Lung microvascular endothelial cell (primary cell): ENCODE data around the gene RGS6. TPM values are rescaled to one million over a fixed set of nuclear protein-coding genes. Genes with fewer than 3 reads are reported as not detected.

Experiments used
- DNase-seq, 2 donors: peaks; one replicate each; pipeline versions ENCODE4 v3.0.0 to v3.0.0-alpha.2; 2010; ENCODE audit warnings: low read depth in 2 of 2
- total RNA-seq: library from RNA; depleted of rRNA; stranded (reverse); fragments of >200 nt; gene quantifications from 2 replicates; pipeline ENCODE4 v1.2.1, GENCODE V29; 2014

The RGS6 gene
- total RNA-seq, 1 donor from 2014 or later: not detected

DNA sequence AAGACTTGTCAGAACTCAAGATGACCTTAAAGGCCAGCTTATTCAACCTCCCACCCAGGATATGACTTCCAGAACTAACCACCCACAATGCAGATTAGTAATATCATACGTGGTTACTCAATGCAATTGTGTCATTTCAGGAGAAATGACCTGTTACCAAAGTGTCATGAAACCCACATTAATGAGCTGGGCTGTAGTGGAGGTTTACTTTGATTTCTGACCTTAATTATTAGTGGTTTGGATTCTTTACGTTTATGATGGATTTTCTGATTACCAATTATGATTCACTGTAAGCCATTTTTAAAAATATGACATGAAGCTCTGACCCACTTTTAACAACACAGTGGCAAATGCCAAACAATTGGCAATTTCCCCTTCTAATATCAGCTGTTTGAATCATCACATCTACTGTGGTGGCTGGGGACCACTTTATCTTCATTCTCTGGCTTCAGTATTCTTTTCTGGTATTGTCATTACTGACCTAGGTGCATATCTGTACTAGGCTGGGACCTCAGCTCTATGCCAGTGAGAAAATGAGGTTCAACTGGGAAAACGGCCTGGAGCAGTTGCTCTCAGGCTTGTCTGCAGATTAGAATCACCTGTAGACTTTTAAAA is 223.3 kb downstream of the RGS6 start:
- DNase-seq: no peak

DNA sequence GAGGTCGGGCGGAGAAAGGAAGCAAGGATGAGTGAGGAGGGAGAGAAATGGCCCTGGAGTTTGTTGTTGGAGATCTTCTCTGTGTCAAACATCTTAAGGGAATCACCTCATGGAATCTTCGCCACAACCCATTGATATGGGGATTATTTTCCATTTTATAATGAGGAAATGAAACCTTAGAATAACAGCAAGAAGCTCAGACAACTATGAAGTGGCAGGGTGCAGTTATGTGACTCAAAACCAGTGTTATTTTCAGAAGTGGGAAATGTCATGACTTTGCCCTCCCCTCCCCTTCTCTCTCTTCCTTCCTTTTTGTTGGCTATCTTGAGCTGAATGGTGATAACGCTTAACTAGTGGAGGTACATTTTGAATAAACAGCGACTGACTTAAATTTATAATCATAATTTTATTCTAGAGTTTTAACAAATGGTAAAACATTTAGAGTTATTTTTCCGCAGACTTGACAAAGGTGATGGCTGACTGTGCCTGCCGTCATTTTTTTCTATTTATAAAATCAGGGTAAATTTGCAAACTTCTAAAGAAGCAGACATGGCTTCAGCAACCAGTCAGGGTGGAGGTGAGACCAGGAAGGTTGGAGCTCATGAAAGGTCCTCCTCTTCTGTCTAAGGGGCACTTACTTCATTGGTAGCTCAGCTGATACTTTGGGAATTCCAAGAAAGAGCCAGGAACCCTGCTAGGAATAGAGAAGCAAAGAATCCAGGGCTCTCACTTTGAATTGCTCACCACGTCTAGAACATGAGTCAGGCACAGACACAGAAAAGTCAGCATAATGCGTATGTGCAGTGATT is 232.4 kb downstream of the RGS6 start:
- DNase-seq: no peak

DNA sequence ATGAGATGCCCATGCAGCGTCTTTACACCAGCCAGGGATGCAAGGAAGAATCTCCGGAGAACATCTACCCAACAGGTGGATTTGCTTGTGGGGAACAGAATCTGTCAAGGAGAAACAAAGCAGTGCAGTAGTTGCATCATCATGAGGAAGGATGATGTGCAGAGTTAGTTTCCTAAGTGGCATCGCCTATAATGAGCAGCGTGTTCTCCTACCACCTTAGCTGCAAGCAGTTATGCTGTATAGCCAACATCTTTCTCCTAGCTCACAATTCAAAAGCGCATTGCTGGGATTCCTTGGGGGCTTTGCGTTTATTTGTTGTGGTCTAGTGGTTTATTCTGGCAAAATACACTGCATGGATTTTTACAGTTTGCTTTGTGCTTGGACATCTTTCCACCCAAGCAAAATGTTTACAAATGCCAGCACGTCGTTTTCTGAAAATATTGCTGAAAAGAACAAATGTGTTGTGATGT is 233.0 kb downstream of the RGS6 start:
- no peak for DNase-seq

DNA sequence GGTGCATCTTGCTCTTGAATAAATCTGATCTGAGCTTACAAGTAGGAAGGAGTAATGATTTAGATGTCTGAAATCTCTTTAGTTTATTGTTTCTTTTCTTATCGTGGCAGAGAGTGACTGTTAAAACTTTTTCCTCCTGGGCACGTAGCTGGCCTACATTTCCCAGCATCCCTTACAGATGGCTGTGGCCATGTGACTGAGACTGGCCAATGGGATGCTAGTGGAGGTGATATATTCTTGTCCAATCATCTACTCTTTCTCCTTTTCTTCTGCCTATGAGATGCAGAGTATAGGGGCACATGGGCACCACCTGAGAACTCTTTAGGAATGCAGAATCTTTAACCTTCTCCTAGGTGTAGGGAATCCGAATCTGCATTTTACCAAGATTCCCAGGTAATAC is 237.3 kb downstream of the RGS6 start:
- no peak for DNase-seq

DNA sequence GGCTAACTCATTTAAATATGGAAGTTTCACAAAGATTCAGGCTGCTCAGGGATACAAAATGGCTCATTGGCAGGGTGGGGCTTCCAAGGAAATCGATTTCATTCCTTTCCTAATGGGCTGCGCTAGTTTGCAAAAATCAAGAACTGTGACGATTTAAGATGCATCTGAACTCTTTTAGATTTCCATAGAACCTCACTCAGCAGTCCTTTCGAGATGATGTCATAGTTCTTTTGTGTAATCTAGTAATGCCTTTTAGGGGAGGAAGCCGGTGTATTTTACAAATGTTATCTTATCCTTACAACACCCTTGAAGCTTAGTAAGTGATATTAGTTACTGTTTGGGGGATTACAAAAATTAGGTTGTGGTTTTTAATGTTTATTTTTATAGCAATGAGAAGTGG is 239.8 kb downstream of the RGS6 start:
- DNase-seq: no peak

DNA sequence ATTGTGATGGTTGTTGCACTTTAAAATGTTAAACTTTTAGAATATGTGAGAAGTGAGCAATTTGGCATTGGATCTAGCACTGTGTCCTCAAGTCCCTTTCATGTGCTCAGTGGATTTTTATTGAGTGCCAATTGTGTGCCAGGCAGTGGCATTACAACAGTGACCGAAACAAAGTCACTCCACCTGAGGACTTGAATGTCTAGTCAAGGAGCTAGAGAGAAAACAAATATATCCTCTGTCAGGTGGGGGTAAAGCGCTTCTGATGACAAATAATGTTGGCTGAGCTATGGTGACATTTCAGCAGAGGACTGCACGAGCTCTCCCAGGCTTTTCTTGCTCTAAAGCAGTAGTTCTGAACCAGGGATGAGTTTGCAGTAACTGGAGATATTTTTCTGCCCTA is 240.4 kb downstream of the RGS6 start:
- no peak for DNase-seq

DNA sequence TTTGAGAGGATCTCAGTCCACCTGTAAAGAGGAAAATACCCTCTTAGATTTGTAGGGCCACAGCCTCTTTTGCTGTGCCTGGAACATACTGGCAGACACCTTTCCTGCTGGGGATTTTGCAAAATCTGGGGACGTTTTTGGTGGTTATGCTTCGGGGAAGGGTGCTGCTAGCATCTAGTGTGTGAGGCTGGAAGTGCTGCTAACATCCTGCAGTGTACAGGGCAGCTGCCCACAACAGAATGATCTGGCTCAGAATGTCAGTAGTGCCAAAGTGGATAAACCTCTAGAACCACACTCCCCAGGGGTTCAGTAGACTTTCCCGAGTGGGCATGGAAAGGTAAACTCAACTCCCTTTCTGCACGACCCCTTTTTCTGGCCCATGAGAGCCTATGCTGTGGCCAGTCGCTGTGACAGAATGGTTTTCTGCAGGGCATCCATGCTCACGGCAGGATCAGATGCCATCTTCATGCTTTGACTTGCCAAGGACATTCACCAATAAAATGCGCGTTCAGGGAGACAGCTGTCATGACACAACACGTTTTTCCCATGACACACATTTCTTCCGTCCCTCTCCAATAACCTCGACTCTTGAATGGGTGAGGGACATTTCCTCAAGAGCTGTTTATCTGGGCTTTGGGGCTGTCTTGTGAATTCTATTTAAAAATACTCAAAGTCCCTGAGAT is 240.9 kb downstream of the RGS6 start:
- no peak for DNase-seq

DNA sequence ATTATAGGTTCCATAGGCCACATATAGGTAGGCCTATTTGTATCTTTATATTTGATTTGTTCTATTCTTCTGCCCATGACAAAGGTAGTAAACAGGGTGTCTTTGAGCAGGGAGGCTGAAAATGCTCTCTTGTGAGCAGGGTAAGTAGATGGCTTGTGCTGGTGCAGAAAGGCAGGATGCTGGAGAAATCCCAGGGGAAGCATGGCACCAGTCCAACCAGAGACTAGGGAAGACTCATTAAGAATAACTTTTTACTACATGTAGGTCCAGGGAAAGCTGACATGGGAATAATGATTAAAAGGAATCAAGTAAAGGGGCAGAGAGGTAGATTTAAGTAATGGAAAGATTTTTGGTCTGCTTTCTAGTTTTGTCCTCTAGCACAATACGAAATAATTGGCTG is 245.0 kb downstream of the RGS6 start:
- no peak for DNase-seq

DNA sequence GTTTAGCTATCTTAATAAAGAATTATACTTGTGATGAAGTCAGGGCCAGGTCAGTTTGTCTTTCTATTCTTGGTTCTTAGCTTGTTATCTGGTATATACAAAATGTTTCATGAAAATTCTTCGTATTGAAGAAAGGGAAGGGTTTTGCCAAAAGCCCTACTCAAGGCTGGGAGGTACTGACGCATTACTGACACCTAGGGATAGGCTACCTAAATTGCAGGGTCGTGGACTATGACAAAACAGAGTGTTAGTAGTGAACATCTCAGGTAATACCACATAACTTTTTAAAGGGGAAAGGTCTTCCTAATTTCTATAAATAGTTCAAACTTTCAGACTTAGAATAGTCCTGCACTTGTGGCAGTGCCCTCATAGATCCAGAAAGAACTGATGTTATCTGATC is 246.3 kb downstream of the RGS6 start:
- no peak for DNase-seq

DNA sequence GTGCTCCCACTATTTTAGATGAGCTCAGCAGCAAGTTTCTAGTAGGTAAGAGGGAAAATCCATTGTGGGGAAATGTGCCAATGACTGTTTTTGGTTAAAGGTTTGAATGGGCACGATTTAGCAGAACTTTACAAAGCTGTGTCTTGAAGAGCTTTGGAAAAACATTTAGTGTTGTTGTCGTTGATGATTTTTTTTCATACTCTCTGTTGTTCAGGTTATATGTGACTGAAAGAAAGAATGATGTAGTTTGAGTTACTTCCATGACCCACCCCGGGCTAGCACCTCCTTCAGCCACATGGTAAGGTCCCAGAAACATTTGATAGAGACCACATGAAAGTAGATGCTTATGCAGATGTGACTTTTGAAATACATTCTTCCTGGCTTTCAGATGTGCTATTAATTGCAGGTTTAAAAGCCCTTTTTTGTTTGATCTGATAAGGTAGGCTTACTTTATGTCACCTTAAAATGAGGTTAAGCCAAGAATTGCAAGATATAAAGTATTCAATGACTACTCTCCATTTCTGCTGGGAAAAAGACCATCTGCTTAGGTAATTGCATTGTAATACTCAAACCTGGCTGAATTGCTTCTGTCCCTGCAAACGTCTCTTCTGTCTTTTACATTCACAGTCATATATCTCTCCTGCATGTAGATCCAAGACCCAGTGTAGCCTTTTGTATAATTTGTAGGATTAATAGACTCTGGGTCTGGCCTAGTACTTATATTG is 250.6 kb downstream of the RGS6 start:
- no peak for DNase-seq

DNA sequence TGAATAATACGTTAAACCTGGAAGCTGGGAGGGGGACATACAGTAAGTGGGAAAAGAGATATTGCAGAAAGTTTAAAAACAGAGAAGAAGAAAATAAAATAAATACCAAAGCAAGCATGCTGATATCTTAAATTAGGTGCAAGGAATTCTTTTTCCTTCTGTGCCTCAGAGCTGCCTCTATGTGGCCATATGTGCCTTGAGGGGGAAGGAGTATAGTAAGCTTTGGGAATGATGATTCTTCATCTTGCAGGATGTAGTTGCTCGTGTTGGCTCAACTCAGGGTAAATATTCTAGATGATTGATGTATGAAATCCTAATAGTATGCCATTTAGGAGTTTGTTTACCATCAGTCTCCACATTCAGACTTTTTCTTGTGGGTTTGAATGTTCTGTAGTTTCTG is 251.4 kb downstream of the RGS6 start:
- DNase-seq: no peak

DNA sequence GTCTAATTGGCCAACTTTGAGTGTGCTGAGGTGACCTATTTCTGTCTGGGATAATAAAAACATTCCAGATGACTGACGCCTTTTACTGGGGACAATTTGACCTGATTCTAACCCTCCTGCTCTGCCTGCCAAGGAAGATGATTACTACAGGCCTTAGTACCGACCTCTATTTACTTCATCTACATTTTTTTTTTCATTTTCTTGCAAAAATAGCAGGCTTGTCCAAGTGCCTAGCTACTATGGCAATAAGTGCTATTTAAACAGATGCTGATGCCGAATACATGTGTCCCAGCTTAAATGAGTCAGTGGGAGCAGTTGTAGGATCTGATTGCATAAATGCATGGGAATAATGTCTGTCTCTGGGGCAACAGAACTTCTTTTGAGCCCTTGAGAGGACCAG is 254.3 kb downstream of the RGS6 start:
- DNase-seq: no peak

DNA sequence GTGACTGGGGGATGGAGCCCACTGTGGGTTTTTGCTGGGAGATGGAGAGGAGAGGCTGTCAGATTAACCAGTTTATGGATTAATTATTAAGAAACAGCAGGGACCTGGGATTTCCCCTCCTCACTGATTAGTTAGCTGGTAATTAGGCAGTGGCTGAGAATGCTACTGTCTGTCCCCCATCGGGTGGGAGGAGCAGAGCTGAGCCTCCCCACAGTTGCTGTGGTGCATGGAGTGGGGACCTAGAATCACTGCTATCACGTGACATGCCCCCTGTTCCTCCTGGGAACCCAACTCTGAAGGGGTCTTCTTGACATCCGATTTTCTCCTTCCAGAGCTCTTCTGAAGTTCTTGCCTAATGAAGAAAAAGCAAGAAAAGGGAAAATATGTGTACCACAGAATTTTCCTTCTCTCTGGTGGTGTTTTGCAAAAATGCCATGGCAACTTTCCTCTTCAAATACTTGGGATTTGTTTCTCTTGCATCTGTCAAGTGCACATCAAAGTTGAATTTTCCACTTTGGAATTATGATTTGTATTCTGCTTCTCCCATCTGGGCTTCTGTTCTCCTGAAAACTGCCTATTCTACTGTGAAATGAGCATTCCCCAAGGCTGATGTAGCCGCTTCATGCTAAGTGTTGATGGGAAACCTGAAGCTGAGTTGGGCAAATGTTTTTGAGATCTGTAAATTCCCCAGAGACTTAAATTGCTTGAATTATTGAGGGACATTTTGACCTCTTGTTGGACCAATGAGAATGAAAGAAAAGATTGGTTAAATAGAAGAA is 264.2 kb downstream of the RGS6 start:
- DNase-seq: no peak

DNA sequence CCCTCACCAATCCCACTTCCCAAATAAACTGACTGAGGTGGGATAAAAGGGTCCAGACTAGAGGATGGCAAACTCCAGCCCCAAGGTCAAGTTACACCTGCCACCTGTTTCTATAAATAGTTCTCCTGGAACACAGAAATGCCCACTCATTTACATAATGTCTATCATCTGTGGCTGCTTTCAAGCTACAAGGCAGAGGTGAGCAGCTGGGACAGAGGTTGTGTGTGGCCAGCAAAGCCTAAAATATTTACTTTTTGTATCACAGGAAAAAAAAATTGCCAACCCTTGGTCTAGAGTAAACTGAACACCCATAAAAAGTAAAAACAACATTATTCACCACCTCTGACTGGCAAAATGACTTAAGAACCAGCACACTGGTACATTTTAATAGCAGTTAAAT is 269.4 kb downstream of the RGS6 start:
- no peak for DNase-seq

DNA sequence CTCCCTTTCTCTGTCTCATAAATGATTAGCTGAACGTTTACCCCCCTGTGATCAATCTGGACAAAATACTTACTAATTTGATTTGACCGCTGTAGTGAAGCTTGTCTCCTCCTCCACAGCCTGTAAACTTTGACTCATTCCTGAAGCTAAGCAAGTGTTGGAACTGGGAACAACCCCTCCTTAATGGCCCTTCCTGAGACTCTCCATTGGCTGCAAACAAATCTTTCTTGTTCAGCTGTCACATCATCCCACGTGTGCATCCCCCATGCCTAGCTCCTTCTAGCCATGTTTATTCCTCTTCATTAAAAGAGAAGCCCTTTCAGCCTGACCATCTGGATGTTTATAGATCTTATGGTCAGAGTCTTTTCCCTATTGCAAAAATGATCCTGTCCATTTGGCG is 281.2 kb downstream of the RGS6 start:
- no peak for DNase-seq

DNA sequence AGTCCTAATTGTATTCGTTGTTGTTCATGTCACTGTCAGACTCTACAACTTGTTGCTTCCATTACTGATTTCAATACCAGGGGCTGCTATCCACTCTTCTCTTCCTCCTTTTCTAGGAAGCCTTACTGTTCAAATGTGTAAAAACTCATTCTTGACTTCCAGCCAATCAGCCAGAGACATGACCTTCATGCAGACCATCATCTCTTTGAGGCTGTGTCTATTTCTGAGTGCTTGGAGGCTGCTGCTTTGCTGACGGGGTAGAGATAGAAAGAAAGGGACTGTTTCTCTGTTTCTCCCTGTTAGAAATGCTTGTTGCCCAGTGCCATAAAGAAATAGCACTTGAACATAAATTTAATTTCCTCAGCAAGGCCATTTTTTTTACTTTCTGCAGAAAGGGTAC is 282.9 kb downstream of the RGS6 start:
- DNase-seq: no peak

DNA sequence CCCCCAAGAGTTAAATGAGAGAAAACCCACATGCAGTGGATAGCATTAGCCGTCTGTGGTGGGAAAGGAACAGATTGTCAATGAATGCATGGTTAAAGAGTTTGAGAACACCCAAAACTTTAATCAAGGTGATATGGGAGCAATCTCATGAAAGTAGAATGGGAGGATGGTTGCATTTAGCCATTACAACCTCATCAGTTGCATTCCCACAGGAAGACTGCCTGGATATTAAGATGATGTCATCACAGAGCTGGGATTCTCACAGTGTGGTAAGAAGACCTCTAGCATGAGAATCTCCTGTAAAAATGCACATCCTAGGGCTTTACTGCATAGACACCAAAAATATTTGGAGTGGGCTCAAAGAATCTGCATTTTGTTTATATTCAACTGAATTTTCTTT is 284.9 kb downstream of the RGS6 start:
- no peak for DNase-seq

DNA sequence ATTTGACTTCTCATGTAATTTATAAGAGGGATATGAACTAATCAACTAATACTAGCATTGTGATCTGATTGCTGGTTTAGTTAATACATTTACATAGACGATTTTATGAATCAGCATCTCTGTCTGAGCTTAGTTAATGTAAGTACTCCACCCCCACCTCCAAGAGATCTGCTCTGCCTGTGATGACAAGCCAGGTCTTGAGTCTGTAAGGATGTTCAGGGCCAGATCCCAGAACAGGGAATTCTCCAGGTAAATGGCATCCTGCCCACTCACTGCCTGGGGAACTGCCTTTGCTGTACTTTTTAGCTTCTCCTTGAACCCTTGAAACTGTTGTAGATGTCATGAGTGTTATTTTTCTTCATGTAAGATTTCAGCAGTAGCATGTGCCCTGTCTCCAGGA is 289.8 kb downstream of the RGS6 start:
- no peak for DNase-seq

DNA sequence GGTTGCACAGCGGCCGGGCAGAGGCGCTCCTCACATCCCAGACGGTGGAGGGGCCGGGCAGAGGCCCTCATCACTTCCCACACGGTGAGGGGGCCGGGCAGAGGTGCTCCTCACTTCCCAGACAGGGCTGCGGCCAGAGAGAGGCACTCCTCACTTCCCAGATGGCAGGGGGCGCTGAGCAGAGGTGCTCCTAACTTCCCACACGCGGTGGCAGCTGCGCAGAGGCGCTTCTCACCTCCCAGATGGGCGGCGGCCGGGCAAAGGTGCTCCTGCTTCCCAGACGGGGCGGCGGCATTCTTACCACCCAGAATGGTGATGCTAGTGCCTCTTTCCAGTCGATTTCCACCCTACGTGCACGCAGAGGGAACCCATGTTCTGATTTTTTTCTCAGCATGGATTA is 304.4 kb downstream of the RGS6 start:
- DNase-seq: no peak

DNA sequence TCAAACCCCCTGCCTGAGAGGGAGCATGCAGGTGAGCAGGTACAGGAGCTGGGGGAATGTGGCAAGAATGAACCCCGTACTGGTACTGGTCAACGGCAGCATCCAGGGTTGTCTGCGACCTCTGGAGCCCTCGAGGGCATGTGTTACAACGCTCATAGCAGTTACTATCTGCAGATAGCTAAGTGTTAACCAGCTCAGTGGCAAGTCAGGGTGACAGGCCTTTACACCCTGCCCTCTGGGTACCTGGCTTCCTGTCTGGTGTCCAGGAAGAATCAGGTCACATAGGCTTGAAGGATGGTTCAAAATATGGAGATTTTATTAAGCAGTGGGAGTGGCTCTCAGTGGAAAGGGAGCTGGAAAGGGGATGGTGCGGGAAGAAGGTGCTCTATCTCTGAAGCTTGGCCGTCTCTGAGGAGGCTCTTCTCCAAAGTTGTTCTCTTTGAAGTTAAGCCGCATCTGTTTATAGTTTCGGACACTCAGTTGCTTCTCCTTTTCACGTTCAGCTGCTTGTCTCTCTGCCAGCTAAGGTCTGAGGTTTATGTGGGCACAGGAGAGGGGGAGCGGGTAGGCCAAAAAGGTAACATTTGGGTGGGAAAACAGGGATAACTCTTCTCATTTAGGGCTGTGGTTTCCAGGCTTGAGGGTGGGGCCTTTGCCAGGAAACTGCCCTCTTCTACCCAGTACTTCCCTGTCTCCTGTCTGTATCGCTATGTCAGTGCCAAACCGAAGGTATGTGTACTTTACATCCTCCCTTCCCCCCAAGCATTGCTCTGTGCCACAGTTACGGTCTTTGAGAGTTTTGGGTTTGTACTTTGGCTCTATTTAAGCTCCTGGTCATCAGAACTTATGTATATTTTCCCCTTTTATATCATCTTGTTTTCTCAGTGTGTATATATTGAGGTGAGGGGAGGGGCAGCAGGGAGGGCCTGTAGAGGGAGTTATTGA is 305.8 kb downstream of the RGS6 start:
- no peak for DNase-seq
